Glomerular visceral epithelial cell (primary cell): ENCODE results near the gene HES7.
A peak's percentile ranks its signal among the peaks of the same experiment; 100 is the strongest.

ENCODE experiments used
- DNase-seq: peaks from one replicate; pipeline ENCODE4 v3.0.0-alpha.2; 2016; ENCODE audit errors: extremely low spot score

HES7 gene

DNA sequence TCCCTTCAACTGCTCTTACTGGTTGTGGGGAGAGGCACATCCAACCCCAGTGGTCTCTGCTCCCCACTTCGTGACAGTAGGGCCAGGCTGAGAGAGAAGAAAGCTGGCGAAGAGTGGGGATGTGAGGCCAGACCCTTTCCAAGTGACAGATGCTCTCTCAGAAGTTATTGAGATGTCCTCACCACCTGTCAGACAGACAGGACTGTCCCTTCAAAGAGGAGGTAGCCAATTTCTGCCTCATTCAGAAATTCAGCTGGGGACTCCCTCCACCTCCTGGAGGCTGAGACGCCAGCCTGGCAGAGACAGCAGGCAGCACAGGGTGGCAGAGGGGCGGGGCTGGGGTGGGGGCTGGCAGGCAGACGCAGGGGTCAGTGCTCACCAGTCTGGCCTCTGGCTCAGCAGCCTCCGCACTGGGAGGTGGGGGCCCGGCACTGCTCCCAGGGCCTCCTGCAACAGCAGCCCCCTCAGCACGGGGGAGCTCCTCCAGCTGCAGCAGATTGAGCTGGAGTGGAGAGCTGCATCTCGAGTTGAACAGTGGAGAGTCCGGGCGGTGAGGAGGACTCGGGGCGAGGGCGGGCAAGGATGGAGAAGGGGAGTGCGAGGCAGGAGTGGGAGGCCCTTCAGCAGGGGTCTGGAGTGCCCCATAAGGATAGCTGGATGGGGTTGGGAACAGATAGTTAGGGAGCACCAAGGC is 19.1 kb upstream of the HES7 start:
- DNase-seq = no peak

DNA sequence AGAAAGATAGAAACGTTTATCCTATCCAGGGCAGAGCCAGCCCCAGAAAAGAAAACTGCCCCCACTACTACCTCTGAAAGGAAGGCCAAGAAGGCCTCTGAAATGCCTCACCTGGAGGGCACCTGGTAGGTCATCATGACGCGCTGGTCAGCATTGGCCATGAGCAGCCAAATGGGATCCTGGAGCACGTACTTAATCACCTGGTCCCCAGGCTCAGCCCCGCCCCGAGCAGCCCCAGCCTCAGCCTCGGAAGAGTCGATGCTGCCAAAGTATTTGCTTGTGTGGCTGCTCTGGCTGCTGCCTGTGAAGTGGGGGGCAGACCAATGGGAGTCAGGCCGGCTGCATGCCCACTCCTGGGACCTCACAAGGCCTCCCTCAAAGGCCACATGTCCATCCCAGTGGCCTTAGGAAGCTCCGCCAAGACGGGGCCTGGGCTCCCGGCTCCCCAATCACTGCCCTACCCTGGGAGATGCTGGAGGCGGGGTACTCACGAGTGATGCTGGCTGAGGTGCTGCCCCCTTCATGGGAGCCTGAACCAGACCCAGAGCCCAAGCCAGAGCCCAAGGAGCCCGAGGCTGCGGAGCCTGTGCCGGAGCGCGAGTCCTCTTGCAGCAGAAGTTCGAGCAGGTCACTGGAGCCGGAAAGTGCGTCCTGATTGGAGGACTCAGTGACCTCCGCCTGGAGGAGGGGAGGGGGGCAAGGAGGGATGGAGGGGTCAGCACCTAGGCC is 18.4 kb upstream of the HES7 start:
- DNase-seq = no peak

DNA sequence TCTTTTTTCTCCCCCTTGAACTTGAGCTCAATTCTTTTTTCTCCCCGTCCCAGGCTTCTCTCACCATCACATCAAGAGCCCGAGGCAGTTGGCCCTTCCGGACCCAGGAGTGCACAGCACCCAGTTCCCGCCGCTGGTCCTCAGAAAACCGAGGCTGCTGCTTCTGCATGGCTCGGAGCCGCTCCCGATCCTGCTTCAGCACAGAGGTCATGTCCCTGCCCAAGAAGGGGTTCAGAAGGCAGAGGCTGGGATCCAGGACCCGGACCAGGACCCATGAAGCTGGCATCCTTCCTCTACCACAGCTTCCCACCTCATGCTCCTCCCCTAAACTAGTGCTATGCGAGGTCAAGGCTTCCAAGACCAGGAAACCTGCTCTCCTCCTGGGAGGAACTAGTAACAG is 17.8 kb upstream of the HES7 start:
- DNase-seq = no peak

DNA sequence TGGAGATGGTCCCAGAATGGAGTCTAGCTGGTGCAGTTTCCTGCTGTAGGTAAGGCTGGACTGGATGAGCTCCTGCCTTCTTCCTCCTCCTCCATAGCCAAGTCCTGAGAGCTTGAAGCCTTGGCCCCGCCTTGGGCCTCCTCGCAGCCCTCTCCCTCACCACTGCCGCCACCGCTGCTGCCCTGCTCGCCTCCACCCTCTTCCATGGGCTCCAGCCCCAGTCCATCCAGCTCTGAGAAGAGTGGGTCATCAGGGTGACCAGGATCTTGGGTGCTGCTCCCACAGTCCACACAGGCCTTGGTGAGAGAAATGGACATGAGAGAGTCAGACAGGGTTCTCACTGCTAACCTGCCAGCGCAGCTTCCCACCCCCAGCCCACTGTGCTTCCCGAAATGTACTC is 17.1 kb upstream of the HES7 start:
- no peak for DNase-seq

DNA sequence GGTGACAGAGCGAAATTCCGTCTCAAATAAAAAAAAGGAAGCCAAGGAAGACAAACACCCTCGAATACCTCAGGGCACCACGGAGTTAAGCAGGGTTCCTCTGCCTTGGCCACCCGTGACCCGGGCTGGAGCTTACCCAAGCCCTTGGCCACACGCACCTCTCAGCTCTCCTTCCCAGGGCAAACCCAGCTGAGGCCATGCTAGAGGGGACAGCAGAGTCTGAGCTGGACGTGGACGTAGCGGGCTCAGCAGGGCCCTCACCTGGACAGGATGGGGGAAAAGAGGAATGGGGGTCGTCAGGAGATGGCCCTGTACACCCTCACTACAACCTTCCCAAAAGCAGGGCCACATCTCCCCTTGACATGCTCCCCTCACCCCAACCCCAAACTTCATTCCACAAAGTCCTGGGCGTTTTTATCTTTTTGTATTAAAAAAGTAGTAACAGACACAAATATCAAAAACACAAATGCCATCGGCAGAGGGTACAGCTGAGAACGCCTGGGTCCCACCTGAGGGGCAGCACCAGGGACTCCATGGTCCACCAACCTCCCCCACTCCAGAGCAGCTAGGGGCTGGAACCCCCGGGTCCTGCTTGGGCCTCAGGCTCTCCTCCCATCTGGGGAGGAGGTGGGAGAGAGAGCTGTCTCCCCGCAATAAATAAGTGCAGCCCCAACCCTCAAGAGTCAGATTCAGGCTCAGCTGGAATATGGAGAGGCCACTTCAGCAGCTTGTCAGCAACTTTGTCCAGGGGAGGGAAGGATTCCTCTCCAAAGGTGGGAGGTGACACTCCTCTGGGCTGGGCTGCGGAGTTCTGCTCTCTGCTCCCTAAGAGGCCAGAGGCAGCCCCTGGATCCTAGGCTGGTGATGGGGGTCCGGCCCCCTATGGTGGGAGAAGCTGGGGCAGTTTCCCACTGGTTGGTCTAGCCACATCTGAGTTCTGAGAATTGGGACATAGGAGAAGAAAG is 16.4 kb upstream of the HES7 start:
- DNase-seq = no peak

DNA sequence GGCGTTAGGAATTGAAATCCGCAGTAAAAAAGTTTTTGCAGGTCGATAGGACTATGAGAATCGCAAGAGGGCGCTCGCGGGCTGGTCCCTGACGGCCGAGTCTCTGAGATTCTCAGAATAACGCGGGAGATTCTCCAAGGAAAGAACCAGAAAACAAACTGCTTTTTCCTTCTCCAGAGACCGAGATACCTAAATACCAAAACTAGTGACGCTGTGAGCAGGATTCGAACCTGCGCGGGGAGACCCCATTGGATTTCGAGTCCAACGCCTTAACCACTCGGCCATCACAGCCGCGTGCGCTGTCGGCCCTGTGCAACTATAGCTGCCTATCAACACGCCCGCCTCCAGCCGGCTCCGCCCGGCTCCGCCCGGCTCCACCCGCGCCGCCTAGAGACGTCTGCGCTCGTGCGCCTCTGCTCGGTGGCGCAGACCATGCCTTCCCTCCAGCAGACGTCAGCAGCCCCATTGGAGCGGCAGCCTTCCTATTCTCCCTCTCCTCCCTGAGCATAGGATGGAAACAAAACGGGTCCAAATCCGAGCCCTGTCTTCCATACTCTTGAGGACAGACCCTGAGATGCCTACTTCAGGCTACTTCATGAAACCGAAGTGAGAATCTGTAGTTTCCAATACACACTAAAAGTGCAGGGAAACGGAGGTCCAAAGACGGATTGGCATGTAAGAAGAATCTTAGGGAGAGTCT is 14.9 kb upstream of the HES7 start:
- peak; percentile 99 for DNase-seq

DNA sequence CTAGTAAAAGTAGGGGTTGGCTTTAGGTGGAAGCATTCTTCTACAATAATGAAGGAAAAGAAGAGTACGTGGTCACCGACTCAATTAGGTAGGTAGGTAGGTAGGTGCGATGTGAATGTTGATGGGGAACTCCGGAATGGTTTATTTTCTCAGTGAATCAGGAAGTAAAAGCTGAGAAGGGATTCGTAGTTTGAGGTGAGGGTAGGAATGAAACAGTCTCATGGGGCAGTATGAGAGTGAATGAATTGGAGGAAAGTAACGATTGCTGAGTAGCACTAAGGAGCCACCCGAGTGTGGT is 14.4 kb upstream of the HES7 start:
- DNase-seq = peak; percentile 25

DNA sequence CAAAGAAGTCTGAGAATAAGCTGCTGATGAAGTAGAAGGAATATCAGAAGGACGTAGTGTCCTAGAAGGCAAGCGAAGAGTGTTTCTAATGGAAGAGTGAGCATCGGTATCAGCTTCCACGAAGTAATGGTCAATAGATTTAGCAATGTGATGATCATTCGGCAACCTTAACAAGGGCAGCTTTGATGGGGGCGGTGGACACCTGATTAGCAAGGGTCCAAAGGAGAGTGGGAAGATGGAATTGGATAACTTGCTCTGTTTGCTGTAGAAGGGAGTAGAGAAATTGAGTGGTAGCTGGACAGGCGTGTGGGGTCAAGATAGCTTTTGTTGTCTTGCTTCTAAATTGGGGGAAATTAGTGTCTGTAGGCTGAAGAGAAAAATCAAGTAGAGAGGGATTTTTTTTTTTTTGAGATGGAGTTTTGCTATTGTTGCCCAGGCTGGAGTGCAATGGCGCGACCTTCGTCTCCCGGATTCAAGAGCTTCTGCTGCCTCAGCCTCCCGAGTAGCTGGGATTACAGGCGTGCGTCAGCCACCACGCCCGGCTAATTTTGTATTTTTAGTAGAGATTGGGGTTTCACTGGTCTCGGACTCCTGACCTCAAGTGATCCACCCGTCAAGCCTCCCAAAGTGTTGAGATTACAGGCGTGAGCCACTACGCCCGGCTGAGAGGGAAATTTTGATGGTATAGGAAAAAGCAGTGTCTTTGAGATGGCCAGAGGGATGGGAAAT is 13.9 kb upstream of the HES7 start:
- no peak for DNase-seq

DNA sequence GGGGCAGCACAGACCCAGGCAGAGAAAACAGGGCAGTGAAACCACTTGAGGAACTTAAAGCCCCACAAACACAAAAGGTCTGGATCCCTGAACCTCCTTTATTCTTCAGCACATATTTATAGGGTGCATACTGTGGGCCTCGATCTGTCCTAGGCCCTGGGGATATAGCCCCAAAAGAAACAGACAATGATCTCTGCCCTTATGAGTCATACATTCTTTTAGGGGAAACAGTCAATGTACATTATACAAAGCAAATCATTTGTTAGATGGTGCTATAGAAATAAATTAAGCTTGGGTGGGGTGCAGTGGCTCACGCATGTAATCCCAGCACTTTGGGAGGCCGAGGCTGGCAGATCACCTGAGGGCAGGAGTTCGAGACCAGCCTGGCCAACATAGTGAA is 10.0 kb upstream of the HES7 start:
- no peak for DNase-seq

DNA sequence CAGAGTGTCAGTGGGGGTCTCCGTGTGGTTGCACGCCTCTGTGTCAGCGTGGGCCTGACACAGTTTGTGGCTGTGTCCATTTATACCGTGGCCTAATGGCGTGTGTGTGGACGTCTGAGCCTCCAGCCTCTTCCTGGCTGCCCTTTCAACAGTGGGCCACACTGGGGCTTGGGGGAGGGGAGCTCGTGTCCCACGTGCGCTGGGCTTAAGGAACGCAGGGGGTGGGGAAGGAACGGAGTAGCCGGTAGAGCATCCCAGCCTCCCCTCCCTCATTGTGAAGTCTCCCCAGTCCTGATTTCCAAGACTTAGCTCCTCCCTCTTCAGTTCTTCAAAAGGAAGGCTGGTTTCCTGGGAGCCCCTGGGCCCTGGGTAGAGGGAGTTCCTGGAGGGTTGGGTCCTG is 9.5 kb upstream of the HES7 start:
- no peak for DNase-seq

DNA sequence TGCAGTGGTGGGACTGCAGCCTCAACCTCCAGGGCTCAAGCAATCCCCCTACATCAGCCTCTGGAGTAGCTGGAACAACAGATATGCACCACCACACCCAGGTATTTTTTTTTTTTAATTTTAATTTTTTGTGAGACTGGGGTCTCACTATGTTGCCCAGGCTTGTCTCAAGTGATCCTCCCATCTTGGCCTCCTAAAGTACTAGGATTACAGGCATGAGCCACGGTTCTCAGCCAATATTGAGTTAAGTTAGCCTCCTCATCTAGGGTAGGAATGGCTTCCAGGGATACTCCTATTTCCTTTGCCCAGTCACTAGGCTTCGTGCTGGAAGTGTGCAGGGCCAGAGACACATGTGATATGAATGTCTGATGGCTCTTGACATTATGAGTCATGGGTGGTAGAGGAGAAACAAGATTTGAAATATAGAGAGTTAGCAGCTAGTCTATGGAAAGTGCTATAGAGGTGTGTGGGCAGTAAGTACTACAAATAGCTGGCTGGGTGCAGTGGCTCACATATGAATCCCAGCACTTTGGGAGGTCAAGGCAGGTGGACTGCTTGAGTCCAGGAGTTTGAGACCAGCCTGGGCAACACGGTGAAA is 8.0 kb upstream of the HES7 start:
- no peak for DNase-seq

DNA sequence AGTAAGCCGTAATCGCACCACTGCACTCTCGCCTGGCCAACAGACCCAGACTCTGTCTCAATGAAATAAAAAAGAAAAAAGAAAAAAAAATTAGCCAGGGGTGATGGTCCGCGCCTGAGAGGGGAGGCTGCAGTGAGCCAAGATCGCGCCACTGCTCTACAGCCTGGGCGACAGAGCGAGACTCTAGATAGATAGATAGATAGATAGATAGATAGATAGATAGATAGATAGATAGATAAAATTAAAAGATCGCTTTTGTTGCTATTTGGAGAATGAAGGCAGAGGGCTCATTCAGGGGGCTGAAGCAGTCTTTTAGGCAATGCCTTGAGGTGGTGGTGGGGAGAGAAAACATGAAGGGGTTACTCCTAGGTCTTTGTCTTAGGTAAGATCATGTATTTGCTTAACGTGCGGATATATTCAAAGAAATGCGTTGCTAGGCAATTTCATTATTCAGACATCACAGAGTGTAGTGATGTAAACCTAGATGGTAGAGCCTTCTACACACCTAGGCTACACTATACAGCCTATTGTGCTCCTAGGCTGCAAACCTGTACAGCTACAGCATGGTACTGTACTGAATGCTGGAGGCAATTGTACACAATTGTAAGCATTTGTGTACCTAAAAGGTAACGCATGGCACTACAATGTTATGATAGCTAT is 4.3 kb upstream of the HES7 start:
- DNase-seq = no peak

DNA sequence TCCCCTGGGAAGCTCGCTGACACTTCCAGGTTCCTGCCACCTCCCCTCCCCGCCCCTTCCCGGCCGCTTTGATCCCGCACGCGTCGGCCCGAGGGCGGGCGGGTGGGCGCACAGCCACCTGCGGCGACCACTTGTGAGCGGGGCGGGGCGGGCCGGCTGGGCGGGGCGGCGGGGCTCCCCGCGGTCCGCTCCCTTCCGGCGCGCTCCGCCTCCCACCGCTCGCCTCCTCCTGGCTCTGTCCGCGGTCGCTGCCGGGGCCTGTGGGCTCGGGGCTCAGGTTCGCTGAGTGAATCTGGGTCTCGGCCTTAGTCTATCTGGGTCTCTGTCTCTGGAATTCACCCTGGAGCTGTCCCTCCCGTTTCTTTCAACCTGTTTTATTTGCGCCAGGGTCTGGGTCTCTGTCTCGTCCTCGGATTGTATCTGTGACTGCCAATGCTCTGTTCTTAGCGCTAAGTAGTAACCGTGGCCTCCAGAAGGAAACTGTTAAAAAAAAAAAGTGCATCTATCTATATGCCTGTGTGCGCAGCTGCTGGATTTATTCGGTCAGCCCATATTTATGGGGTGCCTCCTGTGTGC is 2.7 kb upstream of the HES7 start:
- DNase-seq = peak; percentile 61

DNA sequence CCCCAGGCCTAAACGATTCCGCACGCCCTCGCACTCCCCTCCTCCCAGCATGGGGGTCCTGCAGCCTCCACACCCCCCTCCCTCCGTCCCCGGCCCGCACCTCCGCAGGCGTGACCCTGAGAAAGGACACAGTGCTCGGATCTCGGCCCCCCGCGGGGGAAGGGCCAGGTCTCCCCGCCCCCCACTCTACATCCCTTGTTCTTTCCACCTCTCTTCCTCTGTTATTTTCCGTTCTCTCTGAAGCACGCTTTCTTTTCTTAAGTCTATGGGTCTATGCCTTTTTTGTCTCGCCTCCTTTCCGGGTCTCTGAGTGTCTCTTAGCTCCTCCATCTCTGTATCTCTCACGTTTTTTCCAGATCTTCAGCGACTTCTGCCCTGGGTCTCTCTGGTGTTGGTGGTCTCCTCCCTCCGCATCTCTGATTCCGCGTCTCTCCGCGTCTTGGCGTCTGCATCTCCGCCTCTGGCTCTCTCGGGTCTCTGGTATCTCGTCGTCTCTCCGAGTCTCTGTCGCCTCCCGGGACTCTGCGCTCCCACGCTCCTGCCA is 2.1 kb upstream of the HES7 start:
- peak; percentile 25 for DNase-seq

DNA sequence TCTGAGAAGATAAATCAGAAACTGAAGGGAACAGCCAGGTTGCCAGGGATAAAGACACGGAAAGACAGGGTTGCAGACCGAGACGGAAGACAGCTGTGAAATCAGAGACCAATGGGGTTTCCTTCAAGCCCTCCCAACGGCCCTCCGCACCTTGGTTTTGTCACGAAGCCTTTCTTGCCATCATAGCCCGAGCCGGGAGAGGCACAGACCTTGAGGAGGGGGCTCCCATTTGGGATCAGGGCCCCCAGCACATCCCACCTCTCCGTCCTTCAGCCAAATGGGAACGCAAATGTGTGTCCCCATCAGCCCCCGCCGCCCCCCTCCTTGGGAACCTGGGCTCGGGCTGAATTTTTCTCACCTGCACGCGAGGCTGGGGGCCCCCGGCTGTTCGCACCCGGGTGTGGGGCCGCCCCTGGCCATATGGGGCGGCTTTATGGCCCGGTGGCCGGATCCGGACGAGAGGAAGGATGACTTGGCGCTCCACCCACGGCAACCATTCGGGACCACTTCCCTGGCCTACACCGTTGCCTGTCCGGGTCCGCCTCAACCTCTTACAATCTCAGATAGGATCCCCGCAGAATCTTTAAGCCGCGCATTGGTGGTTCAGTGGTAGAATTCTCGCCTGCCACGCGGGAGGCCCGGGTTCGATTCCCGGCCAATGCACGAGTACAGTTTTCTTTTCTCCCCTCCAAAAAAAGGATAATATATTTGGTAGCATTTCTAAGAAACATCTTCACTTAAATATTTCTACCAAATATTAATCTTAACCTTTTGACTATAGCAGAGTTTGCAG is 1.4 kb upstream of the HES7 start:
- DNase-seq = peak; percentile 83

DNA sequence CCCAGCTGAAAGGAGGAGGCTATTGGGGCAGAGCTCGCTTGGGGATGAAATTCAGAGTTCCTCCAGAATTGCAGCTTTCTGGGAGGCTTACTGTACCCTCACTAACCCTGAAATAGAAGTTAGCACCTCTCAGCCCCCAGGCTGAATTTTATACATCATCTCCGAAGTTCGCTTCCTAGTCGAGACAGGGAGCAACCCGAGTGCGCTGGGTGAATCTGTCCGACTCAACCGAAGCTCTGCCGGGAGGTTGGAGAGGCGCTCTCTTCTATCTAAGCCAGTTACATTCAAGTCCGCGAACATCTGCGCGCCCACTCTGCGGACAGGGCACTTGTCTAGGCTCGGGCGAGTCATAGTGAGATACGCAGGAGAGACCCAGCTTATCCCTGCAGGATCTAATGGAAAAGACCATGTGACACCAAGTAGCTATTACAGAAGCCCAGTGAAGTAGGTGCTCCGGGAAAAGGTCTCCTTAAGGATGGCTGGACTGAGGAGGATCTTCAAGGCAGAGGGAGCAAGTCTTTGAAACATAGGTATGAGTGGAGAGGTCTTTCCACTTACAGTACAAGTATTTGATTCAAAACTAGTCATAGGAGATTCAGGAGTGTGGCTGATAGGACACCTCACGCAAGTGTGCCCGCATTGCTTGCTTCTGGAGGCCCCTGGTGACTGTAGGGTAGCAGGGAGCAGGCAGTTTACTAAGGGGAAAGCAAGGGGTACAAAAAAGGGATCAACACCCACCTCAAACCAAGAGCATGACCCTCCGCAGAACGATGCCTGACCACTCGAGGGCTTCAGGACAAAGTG is 646 bp upstream of the HES7 start:
- DNase-seq = no peak

DNA sequence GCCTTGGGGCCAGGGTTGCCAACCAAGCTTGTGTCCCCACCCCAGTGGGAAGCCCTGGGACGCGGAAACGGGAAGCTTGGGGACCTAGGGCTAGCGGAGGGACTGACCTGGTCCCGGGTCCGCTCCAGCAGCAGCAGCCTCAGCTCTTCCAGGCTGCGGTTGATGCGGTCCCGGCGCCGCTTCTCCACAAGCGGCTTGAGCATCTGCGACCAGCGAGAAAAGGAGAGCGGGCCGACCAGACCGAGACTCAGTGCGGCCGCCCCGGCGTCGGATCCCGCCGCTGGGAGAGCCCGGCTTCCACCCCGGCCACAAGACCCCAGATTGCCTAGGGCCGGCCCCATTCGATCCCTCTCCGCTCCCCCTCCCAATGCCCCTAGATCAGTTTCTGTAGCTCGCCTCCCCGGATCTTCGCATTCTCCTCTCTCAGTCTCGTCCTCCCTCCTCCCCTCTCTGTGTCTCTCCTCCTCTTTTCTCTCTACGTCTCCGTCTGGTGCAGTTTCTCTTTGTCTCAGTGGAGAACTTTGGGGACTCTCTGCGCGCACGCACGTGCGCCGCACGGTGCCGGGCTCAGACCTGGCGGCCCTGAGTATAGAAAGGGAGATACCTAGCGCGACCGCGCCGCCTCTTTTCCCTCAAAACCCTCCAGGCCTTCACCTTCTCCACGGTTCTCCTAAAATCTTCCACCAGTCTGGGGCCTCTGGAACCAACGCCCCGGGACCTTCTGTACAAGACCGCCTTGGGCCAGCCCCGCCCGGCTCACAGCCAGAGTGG is 797 bp downstream of the HES7 start:
- peak; percentile 25 for DNase-seq
